ENCODE results near the gene TOMM5. TPM values are rescaled to one million over a fixed set of nuclear protein-coding genes. Genes with fewer than 3 reads are reported as not detected.
"Not testable (repeated sequence)": the region's sequence is repeated elsewhere in the genome, so short reads cannot be mapped to it uniquely, and the experiment has no call there.

TOMM5 gene
- total and polyA plus RNA-seq, 2 of the 4 experiments (the other 2 are of a cell fraction): 159 to 206 TPM

- H3K9me1 ChIP-seq (ENCODE audit: insufficient read depth, low read length); H3K9me3 ChIP-seq (ENCODE audit: control insufficient read depth, insufficient read depth, low read length); H2BK5ac ChIP-seq (ENCODE audit: low read depth, low read length, poor library complexity, severe bottlenecking); H3K23ac ChIP-seq (ENCODE audit: low read depth, low read length); H2BK20ac ChIP-seq (ENCODE audit: low read depth, low read length); H3K4me1 ChIP-seq (ENCODE audit: control insufficient read depth, insufficient read depth, low read length); H4K20me1 ChIP-seq (ENCODE audit: insufficient read depth, low read length); intact Hi-C loops (cut with micrococcal nuclease); H2AFZ ChIP-seq (replicated peaks; ENCODE audit: low read length, poor library complexity); CTCF ChIA-PET; ATAC-seq (ENCODE audit: low read depth); H3K36me3 ChIP-seq (ENCODE audit: control insufficient read depth, insufficient read depth, low read length); H2BK15ac ChIP-seq (ENCODE audit: low read depth, low read length); in situ Hi-C loops (cut with MboI; ENCODE audit: low sequenced_read_pairs); H3K4ac ChIP-seq (ENCODE audit: low read depth, low read length); H2AK9ac ChIP-seq (replicated peaks; ENCODE audit: low read depth, low read length, poor library complexity); dilution Hi-C loops (cut with HindIII; ENCODE audit: low sequenced_read_pairs, unreplicated experiment); H3K27ac ChIP-seq (ENCODE audit: insufficient read depth, low read length); H4K5ac ChIP-seq (ENCODE audit: low read depth, low read length); BruUV-seq (replicated peaks); H2AK5ac ChIP-seq (ENCODE audit: low read depth, low read length); H2BK120ac ChIP-seq (ENCODE audit: low read depth, low read length); H3K56ac ChIP-seq (ENCODE audit: extremely low read depth, insufficient read depth, low read length); H3K14ac ChIP-seq (replicated peaks; ENCODE audit: low read depth, low read length); H4K91ac ChIP-seq (ENCODE audit: insufficient read depth, low read depth, low read length); H3K18ac ChIP-seq (ENCODE audit: low read depth, low read length); DNase-seq; H4K8ac ChIP-seq (ENCODE audit: low read depth in 2 of 2, low read length in 2 of 2); POLR2A ChIA-PET (ENCODE audit: unreplicated experiment); H3K79me1 ChIP-seq (ENCODE audit: low read depth in 1 of 2, low read length in 2 of 2); H3K9ac ChIP-seq (ENCODE audit: low read depth, low read length); H3K4me3 ChIP-seq (ENCODE audit: insufficient read depth, low read depth, low read length); H3K4me2 ChIP-seq (ENCODE audit: low read depth, low read length): not testable (repeated sequence)
- H3K27me3 ChIP-seq (ENCODE audit: control insufficient read depth, insufficient read depth, low read length): peaks cover 26% of the 10 kb centered on the region
- no CpG with 5 or more reads among the region's 4 CpGs for WGBS, 2 experiments (ENCODE audit: extremely low coverage in 2 of 2, insufficient read length in 1 of 2)
Measured at GRCh38 chr9:37602061-37602460, 9.7 kb upstream of the TOMM5 start.
